HPDE6-E6E7 (cell line): Measurements from ENCODE around the gene SLC35E3.

Experiments used
- DNase-seq: peaks from one replicate; pipeline ENCODE4 v3.0.0; 2011; ENCODE audit warnings: missing footprints; ENCODE audit errors: extremely low spot score

SLC35E3 gene

GRCh38 chr12:68745904-68746571 is at the start of gene SLC35E3:
TSS of gene SLC35E3 (plus strand) at chr12:68746176. CDS start at chr12:68746378, 202 bp downstream.
- DNase-seq: peak; percentile 98

DNA sequence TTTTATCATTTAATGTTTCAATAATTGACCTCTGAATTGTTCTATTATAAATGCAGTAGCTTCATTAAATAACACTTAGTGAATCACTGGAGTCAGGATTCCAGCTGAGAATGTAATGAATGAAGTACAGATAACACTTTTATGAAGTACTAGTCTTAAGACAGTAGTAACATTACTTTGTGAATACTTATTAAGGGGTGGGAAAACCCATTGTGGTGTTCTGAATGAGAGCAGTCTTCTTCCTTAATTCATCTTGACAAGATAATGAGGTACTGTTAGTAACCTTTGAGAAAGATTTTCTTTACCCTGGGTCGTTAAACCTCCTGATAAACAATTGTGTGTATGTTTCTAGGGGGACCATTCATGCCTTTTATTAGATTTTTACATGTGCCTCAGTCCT is 46.5 kb upstream of the SLC35E3 start:
- no peak for DNase-seq

GRCh38 chr12:68727776-68728175 is 18.2 kb upstream of the SLC35E3 start:
- no peak for DNase-seq

- no peak for DNase-seq
Observed at GRCh38 chr12:68733661-68734071, 12.3 kb upstream of the SLC35E3 start.

DNA sequence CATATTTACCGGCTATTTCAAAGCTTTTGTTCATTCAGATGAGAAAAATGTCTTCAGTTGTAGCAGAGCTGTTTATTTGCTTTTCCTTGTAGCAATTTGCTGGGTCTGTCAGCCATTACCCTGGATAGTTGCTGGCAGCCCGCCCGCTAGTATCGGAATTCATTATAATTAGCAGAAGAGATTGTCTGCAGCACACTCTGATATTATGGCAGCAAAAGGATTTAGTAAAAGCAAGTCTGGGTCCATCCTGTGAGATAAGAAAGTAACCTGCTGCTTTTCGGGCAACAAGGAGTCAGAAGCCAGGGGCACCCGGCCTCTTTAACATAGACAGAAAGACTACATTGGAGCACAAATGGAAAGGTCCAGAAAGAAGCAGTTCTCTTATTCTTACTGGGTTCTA is 6.1 kb upstream of the SLC35E3 start:
- DNase-seq: no peak

DNA sequence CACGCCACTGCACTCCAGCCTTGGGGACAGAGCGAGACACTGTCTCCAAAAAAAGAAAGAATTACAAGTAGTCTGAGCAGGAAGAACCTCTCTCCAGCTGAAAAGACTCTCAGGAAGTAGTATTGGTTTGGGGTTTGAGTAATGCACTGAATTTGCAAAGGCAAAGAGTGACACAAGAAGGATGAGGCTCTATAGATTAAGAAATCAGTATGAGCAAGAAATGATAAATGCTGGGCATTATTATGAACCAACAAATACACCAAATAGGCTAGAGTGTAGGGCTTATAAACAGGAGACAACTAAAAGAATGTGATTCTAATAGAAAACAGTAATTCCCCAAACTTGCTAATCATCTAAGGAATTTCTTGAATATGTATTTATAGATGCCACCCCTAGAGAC is 2.6 kb upstream of the SLC35E3 start:
- no peak for DNase-seq

- DNase-seq: no peak
Observed at GRCh38 chr12:68745376-68745903, 536 bp upstream of the SLC35E3 start.

DNA sequence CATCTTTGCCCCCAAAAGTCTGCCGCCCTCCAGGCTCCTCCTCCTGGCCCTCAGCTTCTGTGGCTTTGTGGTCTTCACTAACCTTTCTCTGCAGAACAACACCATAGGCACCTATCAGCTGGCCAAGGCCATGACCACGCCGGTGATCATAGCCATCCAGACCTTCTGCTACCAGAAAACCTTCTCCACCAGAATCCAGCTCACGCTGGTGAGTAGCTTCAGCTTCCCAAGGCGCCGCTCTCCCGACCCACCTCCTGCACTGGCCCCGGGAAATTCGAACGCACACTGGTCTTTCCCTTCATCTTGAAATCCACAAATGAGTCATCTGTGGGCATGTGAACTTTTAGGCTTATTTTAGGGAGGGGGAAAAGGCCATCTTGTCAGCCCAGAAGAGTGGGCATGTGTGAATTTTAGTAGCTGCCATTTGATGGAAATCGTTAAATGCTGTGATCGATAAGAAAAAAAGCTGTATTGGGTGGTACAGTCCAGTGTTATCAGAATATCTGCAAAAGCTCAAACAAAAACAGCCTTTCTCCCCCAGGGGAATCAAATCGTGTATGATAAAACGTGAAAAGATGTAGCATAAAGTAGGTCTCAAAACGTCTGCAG is 700 bp downstream of the SLC35E3 start:
- DNase-seq: peak; percentile 49

GRCh38 chr12:68749443-68749842 is 3.5 kb downstream of the SLC35E3 start:
- DNase-seq: no peak

DNA sequence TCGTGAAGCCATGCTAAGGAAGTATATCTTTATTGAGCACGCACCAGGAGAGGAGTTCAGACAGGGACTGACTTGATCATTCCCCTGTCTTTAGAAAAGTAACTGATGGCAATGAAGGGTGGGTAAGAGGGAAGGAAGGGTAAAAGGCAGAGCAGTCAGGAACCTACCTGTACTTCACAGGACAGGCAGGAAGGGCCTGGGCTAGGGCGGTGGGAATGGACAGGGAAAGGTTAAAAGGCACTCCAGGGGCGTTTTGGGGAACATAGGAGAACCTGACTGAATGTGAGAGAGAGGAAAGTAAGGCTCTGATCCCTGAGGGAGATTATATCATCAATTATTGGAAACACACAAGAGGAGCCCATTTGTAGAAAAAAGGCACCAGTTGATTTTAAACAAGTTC is 3.9 kb downstream of the SLC35E3 start:
- no peak for DNase-seq

- DNase-seq: no peak
Observed at GRCh38 chr12:68750506-68750905, 4.5 kb downstream of the SLC35E3 start.

DNA sequence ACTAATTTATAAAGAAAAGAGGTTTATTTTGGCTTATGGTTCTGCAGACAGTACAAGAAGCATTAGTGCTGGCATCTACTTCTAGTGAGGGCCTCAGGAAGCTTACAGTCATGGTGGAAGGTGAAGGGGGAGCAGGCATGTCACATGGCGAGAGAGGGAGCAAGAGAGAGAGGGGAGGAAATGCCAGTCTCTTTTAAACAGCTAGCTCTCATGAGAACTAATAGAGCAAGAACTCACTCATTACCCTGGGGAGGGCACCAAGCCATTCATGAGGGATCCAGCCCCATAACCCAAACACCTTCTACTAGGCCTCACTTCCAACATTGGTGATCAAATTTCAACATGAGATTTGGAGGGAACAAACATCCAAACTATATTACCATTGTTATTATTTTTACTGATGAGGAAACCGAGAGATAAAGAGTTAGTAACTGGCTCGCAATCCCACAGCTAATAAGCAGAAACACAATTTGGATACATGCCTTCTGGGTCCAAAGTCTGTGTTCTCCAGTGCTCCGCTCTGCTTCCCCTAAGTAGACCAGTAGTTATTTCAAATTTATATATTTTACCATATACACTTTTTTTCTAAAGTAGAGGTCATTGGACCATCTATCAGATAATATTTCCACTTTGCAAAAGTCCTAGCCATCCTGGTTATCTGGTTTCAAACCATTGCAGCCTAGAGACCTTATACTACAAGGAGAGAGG is 9.7 kb downstream of the SLC35E3 start:
- no peak for DNase-seq

- DNase-seq: no peak
Observed at GRCh38 chr12:68759852-68760251, 13.9 kb downstream of the SLC35E3 start.

- no peak for DNase-seq
Observed at GRCh38 chr12:68760806-68761441, 14.9 kb downstream of the SLC35E3 start.

DNA sequence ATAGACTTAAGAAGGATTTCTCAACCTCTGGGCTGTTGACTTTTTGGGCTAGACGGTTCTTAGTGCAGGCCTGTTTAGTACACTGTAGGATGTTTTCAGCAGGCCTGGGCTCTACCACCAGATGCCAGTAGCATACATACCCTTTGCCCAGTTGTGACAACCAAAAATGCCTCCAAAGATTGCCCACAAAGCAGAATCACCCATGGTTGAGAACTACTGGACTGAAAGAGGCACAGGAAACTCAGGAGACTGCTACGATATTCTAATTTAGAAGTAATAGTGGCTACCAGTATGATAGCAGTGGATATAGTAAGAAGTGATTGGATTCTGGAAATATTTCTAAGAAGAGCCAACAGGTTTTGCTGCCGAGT is 15.5 kb downstream of the SLC35E3 start:
- no peak for DNase-seq

- no peak for DNase-seq
Observed at GRCh38 chr12:68761901-68762630, 16.1 kb downstream of the SLC35E3 start.

- no peak for DNase-seq
Observed at GRCh38 chr12:68762691-68763090, 16.7 kb downstream of the SLC35E3 start.

- DNase-seq: no peak
Observed at GRCh38 chr12:68765696-68766095, 19.7 kb downstream of the SLC35E3 start.

- no peak for DNase-seq
Observed at GRCh38 chr12:68766646-68767045, 20.7 kb downstream of the SLC35E3 start.

DNA sequence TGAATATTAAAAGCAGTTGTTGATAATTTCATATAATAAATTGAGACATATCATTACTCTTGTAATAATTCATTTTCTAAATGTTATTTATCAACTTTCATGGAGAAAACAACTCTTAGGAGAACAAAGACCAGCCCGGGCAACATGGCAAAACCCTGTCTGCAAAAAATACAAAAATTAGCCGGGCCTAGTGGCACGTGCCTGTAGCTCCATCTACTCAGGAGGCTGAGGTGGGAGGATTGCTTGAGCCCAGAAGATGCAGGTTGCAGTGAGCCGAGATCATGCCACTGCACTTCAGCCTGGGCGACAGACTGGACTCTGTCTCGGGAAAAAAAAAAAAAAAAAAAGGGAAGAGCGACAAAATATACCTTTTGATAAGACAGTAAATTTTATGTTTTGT is 21.2 kb downstream of the SLC35E3 start:
- DNase-seq: no peak

DNA sequence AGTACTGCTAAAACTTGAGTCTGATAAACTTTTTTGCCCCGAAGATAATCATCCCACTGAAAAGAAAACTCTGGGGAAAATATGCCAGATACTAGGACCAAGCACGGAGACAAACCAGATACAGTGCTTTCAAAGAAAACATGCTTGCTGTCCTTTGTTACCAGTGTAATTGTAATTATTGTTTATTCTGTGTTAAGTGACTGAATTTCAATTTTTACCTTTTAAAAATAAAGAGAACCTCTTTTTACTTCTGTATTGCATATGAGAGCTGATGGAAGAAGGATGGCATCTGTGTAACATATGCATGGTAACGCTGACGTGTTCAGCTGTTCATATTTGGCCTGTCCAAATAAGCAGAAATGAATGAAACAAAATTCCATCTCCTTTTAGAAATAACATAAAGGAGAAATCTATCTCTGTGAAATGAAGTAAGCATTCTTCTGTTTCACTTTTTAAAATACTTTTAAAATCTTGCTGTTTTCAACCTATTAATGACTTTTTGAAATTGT is 22.5 kb downstream of the SLC35E3 start:
- DNase-seq: no peak
